ENCODE measurements around the gene HPSE.

HPSE gene

GRCh38 chr4:83247415-83248357 lies 87.0 kb downstream of the HPSE start:
- H2AFZ ChIP-seq (ENCODE audit: low read depth, low read length) = no peak overlapping the region
- no peaks in the 10 kb centered on the region for H3K4me1 ChIP-seq (ENCODE audit: insufficient read depth, low read length)
- no peak overlapping the region for H3K4me3 ChIP-seq (ENCODE audit: low read length)
- no peaks in the 10 kb centered on the region for H3K9me3 ChIP-seq (ENCODE audit: low read length)
- no peaks in the 10 kb centered on the region for H3K27me3 ChIP-seq (ENCODE audit: insufficient read depth, low read length)
- no peaks in the 10 kb centered on the region for H3K36me3 ChIP-seq (ENCODE audit: insufficient read depth, low read length)

Measured in neuron (in vitro differentiated cells).